RWPE2 (cell line): ENCODE results near the gene MCF2L2.
A peak's percentile ranks its signal among the peaks of the same experiment; 100 is the strongest.

ENCODE experiments used
- ATAC-seq: fragments of 200-7000 bp; cut with Tn5 transposase; 3 replicates; pipeline ENCODE4 v1.9.1; 2021; ENCODE audit warnings: low read depth
- DNase-seq: peaks from one replicate; pipeline ENCODE4 v3.0.0-alpha.2; 2020; ENCODE audit warnings: low spot score
- H3K27ac ChIP-seq: fragments of 450-650 bp; 2 replicates; pipeline ENCODE4 v1.5.1; 2017; ENCODE audit warnings: mild to moderate bottlenecking; ENCODE audit not compliant: poor library complexity, severe bottlenecking
- H3K27me3 ChIP-seq: fragments of 250-450 bp; sonication (Bioruptor Pico); 2 replicates; pipeline ENCODE4 v1.5.1; 2021; ENCODE audit warnings: mild to moderate bottlenecking, moderate library complexity; ENCODE audit not compliant: insufficient read depth, poor library complexity, severe bottlenecking
- H3K36me3 ChIP-seq: fragments of 250-450 bp; sonication (Bioruptor Pico); 2 replicates; pipeline ENCODE4 v1.5.1; 2020; ENCODE audit warnings: low read depth, mild to moderate bottlenecking, moderate library complexity
- H3K4me1 ChIP-seq: fragments of 250-450 bp; sonication (Bioruptor Pico); 2 replicates; pipeline ENCODE4 v1.5.1; 2021; ENCODE audit warnings: mild to moderate bottlenecking, moderate library complexity; ENCODE audit not compliant: insufficient read depth, poor library complexity, severe bottlenecking
- H3K4me3 ChIP-seq: fragments of 250-450 bp; sonication (Bioruptor Pico); 2 replicates; pipeline ENCODE4 v1.5.1; 2021; ENCODE audit warnings: mild to moderate bottlenecking, moderate library complexity; ENCODE audit not compliant: severe bottlenecking
- H3K9me3 ChIP-seq: fragments of 250-450 bp; sonication (Bioruptor Pico); 2 replicates; pipeline ENCODE4 v1.5.1; 2021; ENCODE audit warnings: mild to moderate bottlenecking, moderate library complexity; ENCODE audit not compliant: severe bottlenecking
- TF ChIP-seq, protein P1 (sequence below): fragments of 450-650 bp; IDR thresholded peaks from one replicate; pipeline ENCODE4 v1.5.1; 2017; ENCODE audit warnings: mild to moderate bottlenecking, moderate library complexity; ENCODE audit not compliant: poor library complexity, severe bottlenecking

Gene MCF2L2

GRCh38 chr3:183192650-183193300, 235.6 kb downstream of the MCF2L2 start:
- no peaks in the 10 kb centered on the region for H3K4me1 ChIP-seq

GRCh38 chr3:183189641-183190040, 238.8 kb downstream of the MCF2L2 start:
- no peaks in the 10 kb centered on the region for H3K9me3 ChIP-seq

More at GRCh38 chr3:183192650-183193300, 235.6 kb downstream of the MCF2L2 start:
- TF ChIP-seq, protein P1, sequence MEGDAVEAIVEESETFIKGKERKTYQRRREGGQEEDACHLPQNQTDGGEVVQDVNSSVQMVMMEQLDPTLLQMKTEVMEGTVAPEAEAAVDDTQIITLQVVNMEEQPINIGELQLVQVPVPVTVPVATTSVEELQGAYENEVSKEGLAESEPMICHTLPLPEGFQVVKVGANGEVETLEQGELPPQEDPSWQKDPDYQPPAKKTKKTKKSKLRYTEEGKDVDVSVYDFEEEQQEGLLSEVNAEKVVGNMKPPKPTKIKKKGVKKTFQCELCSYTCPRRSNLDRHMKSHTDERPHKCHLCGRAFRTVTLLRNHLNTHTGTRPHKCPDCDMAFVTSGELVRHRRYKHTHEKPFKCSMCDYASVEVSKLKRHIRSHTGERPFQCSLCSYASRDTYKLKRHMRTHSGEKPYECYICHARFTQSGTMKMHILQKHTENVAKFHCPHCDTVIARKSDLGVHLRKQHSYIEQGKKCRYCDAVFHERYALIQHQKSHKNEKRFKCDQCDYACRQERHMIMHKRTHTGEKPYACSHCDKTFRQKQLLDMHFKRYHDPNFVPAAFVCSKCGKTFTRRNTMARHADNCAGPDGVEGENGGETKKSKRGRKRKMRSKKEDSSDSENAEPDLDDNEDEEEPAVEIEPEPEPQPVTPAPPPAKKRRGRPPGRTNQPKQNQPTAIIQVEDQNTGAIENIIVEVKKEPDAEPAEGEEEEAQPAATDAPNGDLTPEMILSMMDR = no peak
- ATAC-seq (no peak), DNase-seq (no peak)
- Histone ChIP-seq H3K36me3 (no peaks in the 10 kb centered on the region), H3K27ac (no peak overlapping the region), H3K27me3 (no peaks in the 10 kb centered on the region), H3K4me3 (no peak overlapping the region), H3K9me3 (no peaks in the 10 kb centered on the region)

GRCh38 chr3:183188895-183189462, 239.4 kb downstream of the MCF2L2 start:
- H3K36me3 ChIP-seq = no peaks in the 10 kb centered on the region
- ATAC-seq (no peak), DNase-seq (no peak)
- no peaks in the 10 kb centered on the region for H3K27me3 ChIP-seq
- H3K4me1 ChIP-seq = peaks cover 14% of the 10 kb centered on the region
- TF ChIP-seq, protein P1 = peak; percentile 37
- H3K9me3 ChIP-seq = no peaks in the 10 kb centered on the region
- H3K4me3 ChIP-seq = no peak overlapping the region
- H3K27ac ChIP-seq = no peak overlapping the region

More at GRCh38 chr3:183189641-183190040, 238.8 kb downstream of the MCF2L2 start:
- ATAC-seq = no peak
- TF ChIP-seq, protein P1 = no peak
- DNase-seq = no peak
- Histone ChIP-seq H3K27ac (no peak overlapping the region), H3K4me1 (peaks cover 14% of the 10 kb centered on the region), H3K27me3 (no peaks in the 10 kb centered on the region), H3K36me3 (no peaks in the 10 kb centered on the region), H3K4me3 (no peak overlapping the region)

GRCh38 chr3:183185696-183186095, 242.7 kb downstream of the MCF2L2 start:
- Histone ChIP-seq H3K4me1 (peaks cover 14% of the 10 kb centered on the region), H3K4me3 (no peak overlapping the region), H3K27me3 (no peaks in the 10 kb centered on the region), H3K9me3 (no peaks in the 10 kb centered on the region), H3K27ac (peak overlapping the region; percentile 79), H3K36me3 (no peaks in the 10 kb centered on the region)
- DNase-seq = no peak
- TF ChIP-seq, protein P1 = no peak
- peak; percentile 78 for ATAC-seq
